DMS79 (cell line): ENCODE data around the gene SPDYE2B.
"Not testable (repeated sequence)": the region's sequence is repeated elsewhere in the genome, so short reads cannot be mapped to it uniquely, and the experiment has no call there.

ENCODE experiments used
- DNase-seq: peaks from one replicate; lab custom pipeline; 2025; lab: John Stamatoyannopoulos, UW

Gene SPDYE2B

GRCh38 chr7:102649924-102650323 is at the start of gene SPDYE2B:
Gene SPDYE2B (plus strand): TSS chr7:102650319. CDS start chr7:102652349, 2,030 bp downstream.
- DNase-seq, result not testable (repeated sequence)

GRCh38 chr7:102602317-102602716 is 47.8 kb upstream of the SPDYE2B start:
- not testable (repeated sequence) for DNase-seq

- DNase-seq, result not testable (repeated sequence)
Observed at GRCh38 chr7:102604431-102605145, 45.5 kb upstream of the SPDYE2B start.

- DNase-seq, result not testable (repeated sequence)
Observed at GRCh38 chr7:102606848-102607247, 43.3 kb upstream of the SPDYE2B start.

- DNase-seq, result not testable (repeated sequence)
Observed at GRCh38 chr7:102609734-102610133, 40.4 kb upstream of the SPDYE2B start.

- not testable (repeated sequence) for DNase-seq
Observed at GRCh38 chr7:102610441-102610840, 39.7 kb upstream of the SPDYE2B start.

GRCh38 chr7:102611013-102611674 is 39.0 kb upstream of the SPDYE2B start:
- DNase-seq, result not testable (repeated sequence)

GRCh38 chr7:102611675-102612325 is 38.3 kb upstream of the SPDYE2B start:
- DNase-seq, result not testable (repeated sequence)

- DNase-seq, result not testable (repeated sequence)
Observed at GRCh38 chr7:102613575-102614345, 36.4 kb upstream of the SPDYE2B start.

- DNase-seq, result not testable (repeated sequence)
Observed at GRCh38 chr7:102614346-102614697, 35.8 kb upstream of the SPDYE2B start.

GRCh38 chr7:102614873-102615272 is 35.2 kb upstream of the SPDYE2B start:
- DNase-seq, result not testable (repeated sequence)

GRCh38 chr7:102615930-102616329 is 34.2 kb upstream of the SPDYE2B start:
- not testable (repeated sequence) for DNase-seq

- not testable (repeated sequence) for DNase-seq
Observed at GRCh38 chr7:102616507-102617125, 33.5 kb upstream of the SPDYE2B start, which contains the start of gene RASA4. Gene RASA4 (minus strand): TSS chr7:102616756. CDS start chr7:102616689, 67 bp downstream.

GRCh38 chr7:102618122-102618521 is 32.0 kb upstream of the SPDYE2B start:
- DNase-seq, result not testable (repeated sequence)

- not testable (repeated sequence) for DNase-seq
Observed at GRCh38 chr7:102627271-102627904, 22.7 kb upstream of the SPDYE2B start.

GRCh38 chr7:102630622-102631021 is 19.5 kb upstream of the SPDYE2B start:
- not testable (repeated sequence) for DNase-seq

GRCh38 chr7:102634299-102634698 is 15.8 kb upstream of the SPDYE2B start:
- not testable (repeated sequence) for DNase-seq

- DNase-seq, result not testable (repeated sequence)
Observed at GRCh38 chr7:102635354-102635753, 14.8 kb upstream of the SPDYE2B start.

GRCh38 chr7:102636956-102637355 is 13.2 kb upstream of the SPDYE2B start:
- not testable (repeated sequence) for DNase-seq

GRCh38 chr7:102638848-102639247 is 11.3 kb upstream of the SPDYE2B start:
- DNase-seq, result not testable (repeated sequence)

- DNase-seq, result not testable (repeated sequence)
Observed at GRCh38 chr7:102642691-102643090, 7.4 kb upstream of the SPDYE2B start, which contains the start of gene UPK3BL1. Gene UPK3BL1 (minus strand): TSS chr7:102642791. CDS start chr7:102642741, 50 bp downstream.
